RWPE2 (cell line): ENCODE data around the gene CNPY3.

Source experiments
- ATAC-seq: fragments of 200-7000 bp; cut with Tn5 transposase; 3 replicates; pipeline ENCODE4 v1.9.1; 2021; ENCODE audit warnings: low read depth
- DNase-seq: peaks from one replicate; pipeline ENCODE4 v3.0.0-alpha.2; 2020; ENCODE audit warnings: low spot score
- H3K27ac ChIP-seq: fragments of 450-650 bp; 2 replicates; pipeline ENCODE4 v1.5.1; 2017; ENCODE audit warnings: mild to moderate bottlenecking; ENCODE audit not compliant: poor library complexity, severe bottlenecking
- H3K27me3 ChIP-seq: fragments of 250-450 bp; sonication (Bioruptor Pico); 2 replicates; pipeline ENCODE4 v1.5.1; 2021; ENCODE audit warnings: mild to moderate bottlenecking, moderate library complexity; ENCODE audit not compliant: insufficient read depth, poor library complexity, severe bottlenecking
- H3K36me3 ChIP-seq: fragments of 250-450 bp; sonication (Bioruptor Pico); 2 replicates; pipeline ENCODE4 v1.5.1; 2020; ENCODE audit warnings: low read depth, mild to moderate bottlenecking, moderate library complexity
- H3K4me1 ChIP-seq: fragments of 250-450 bp; sonication (Bioruptor Pico); 2 replicates; pipeline ENCODE4 v1.5.1; 2021; ENCODE audit warnings: mild to moderate bottlenecking, moderate library complexity; ENCODE audit not compliant: insufficient read depth, poor library complexity, severe bottlenecking
- H3K4me3 ChIP-seq: fragments of 250-450 bp; sonication (Bioruptor Pico); 2 replicates; pipeline ENCODE4 v1.5.1; 2021; ENCODE audit warnings: mild to moderate bottlenecking, moderate library complexity; ENCODE audit not compliant: severe bottlenecking
- H3K9me3 ChIP-seq: fragments of 250-450 bp; sonication (Bioruptor Pico); 2 replicates; pipeline ENCODE4 v1.5.1; 2021; ENCODE audit warnings: mild to moderate bottlenecking, moderate library complexity; ENCODE audit not compliant: severe bottlenecking
- CTCF ChIP-seq: fragments of 450-650 bp; IDR thresholded peaks from one replicate; pipeline ENCODE4 v1.5.1; 2017; ENCODE audit warnings: mild to moderate bottlenecking, moderate library complexity; ENCODE audit not compliant: poor library complexity, severe bottlenecking

Gene CNPY3

GRCh38 chr6:42962502-42963178, 33.4 kb downstream of the CNPY3 start:
- H3K36me3 ChIP-seq = no peaks in the 10 kb centered on the region

GRCh38 chr6:42963179-42963854, 34.0 kb downstream of the CNPY3 start:
- Histone ChIP-seq H3K9me3 (no peaks in the 10 kb centered on the region), H3K27ac (no peak overlapping the region), H3K4me1 (no peaks in the 10 kb centered on the region), H3K36me3 (no peaks in the 10 kb centered on the region), H3K4me3 (no peak overlapping the region), H3K27me3 (no peaks in the 10 kb centered on the region)
- TF ChIP-seq CTCF = no peak
- DNase-seq = no peak
- no peak for ATAC-seq

More at GRCh38 chr6:42962502-42963178, 33.4 kb downstream of the CNPY3 start:
- H3K4me1 ChIP-seq = no peaks in the 10 kb centered on the region
- DNase-seq = no peak
- H3K4me3 ChIP-seq = no peak overlapping the region
- no peak for TF ChIP-seq CTCF
- no peaks in the 10 kb centered on the region for H3K27me3 ChIP-seq
- no peaks in the 10 kb centered on the region for H3K9me3 ChIP-seq
- no peak overlapping the region for H3K27ac ChIP-seq
- no peak for ATAC-seq

- DNase-seq (no peak), ATAC-seq (0 out of 3 replicates have a peak, but pooled peaks have one; percentile 18)
- no peaks in the 10 kb centered on the region for H3K4me1 ChIP-seq
- H3K27me3 ChIP-seq = no peaks in the 10 kb centered on the region
- H3K9me3 ChIP-seq = no peaks in the 10 kb centered on the region
- TF ChIP-seq CTCF = peak; percentile 32
- no peak overlapping the region for H3K27ac ChIP-seq
- no peak overlapping the region for H3K4me3 ChIP-seq
- no peaks in the 10 kb centered on the region for H3K36me3 ChIP-seq
Observed at GRCh38 chr6:42963855-42964605, 34.8 kb downstream of the CNPY3 start.

GRCh38 chr6:42966571-42966970, 37.3 kb downstream of the CNPY3 start:
- H3K4me3 ChIP-seq = no peak overlapping the region
- H3K9me3 ChIP-seq = no peaks in the 10 kb centered on the region
- no peak overlapping the region for H3K27ac ChIP-seq
- no peaks in the 10 kb centered on the region for H3K36me3 ChIP-seq
- TF ChIP-seq CTCF = no peak
- no peaks in the 10 kb centered on the region for H3K27me3 ChIP-seq
- H3K4me1 ChIP-seq = peaks cover 5% of the 10 kb centered on the region
- no peak for ATAC-seq
- DNase-seq = no peak
